ENCODE measurements around the gene GTPBP6.

Gene GTPBP6, protein sequence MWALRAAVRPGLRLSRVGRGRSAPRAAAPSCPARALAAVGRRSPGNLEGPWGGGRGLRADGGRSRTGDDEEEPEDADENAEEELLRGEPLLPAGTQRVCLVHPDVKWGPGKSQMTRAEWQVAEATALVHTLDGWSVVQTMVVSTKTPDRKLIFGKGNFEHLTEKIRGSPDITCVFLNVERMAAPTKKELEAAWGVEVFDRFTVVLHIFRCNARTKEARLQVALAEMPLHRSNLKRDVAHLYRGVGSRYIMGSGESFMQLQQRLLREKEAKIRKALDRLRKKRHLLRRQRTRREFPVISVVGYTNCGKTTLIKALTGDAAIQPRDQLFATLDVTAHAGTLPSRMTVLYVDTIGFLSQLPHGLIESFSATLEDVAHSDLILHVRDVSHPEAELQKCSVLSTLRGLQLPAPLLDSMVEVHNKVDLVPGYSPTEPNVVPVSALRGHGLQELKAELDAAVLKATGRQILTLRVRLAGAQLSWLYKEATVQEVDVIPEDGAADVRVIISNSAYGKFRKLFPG

DNA sequence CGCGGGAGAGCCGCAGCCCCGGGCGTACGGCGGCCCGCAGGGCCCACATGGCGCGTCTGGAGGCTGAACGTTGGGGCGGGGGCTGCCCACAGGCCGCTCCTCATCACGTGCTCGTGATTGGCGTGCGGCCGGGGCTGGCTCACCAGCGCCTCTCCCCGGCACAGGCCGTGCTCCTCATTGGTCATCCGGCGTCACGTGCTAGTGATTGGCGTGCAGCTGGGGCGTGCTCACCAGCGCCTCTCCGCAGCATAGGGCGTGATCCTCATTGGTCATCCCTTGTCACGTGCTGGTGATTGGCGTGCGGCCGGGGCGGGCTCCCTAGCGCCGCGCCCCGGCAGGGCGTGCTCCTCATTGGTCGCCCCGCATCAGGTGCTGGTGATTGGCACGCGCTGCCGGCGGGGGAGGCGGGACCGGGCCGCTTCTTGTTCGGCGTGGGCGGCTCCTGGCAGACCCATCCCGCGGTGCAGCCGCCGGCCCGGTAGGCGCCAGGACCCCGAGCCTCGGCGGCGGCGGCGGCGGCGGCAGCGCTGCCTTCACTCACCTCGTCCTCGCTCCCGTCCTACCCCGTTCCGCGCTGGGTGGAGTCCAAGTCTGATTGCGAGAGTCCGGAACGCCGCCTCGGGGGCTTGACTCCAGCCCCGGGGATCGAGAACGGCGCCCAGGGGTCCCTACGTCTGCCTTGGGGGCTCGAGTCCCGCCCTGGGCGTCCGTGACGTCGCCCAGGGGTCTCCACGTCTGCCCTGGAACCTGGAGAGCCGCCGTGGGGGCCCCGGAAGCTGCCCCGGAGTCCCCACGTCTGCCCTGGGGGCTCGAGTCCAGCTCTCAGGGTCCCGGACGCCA is at the start of gene GTPBP6:
Gene GTPBP6 (minus strand): TSS at position 58 of the 840 bp plus-strand sequence. CDS start 9 bp downstream, at position 49.
- peak; percentile 100 for DNase-seq (ENCODE audit: low spot score)

DNA sequence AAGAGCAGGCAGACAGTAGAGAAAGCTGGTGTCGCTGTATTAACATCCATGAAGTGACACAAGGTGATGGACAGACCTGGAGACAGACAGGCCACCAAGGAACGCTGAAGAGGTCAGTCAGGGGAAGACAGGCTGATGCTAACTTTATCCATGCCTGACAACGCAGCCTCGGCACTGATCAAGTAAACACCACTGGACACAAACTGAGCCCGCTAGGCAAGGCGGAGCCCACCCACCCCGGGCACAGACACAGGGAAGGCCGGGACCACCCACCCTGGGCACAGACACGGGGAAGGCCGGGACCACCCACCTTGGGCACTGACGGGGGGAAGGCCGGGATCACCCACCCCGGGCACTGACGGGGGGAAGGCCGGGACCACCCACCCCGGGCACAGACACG is 49.3 kb upstream of the GTPBP6 start:
- DNase-seq (ENCODE audit: low spot score), result no peak

DNA sequence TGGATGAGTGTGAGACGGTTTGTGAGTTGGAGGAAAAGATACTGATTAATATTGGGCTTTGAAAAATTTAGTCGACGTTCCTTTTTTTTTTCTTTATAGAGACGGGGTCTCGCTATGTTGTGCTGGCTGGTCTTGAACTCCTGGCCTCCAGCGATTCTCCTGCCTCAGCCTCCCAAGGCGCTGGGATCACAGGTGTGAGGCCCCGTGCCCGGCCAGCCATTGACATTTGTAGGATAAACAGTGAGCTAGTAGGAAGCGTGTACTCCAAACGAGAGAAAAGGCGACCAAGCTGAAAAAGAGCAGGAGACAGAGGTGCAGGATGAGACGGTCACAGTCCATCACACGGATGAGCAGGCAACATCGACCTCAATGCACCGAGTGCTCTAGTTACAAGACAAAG is 48.8 kb upstream of the GTPBP6 start:
- no peak for DNase-seq (ENCODE audit: low spot score)

DNA sequence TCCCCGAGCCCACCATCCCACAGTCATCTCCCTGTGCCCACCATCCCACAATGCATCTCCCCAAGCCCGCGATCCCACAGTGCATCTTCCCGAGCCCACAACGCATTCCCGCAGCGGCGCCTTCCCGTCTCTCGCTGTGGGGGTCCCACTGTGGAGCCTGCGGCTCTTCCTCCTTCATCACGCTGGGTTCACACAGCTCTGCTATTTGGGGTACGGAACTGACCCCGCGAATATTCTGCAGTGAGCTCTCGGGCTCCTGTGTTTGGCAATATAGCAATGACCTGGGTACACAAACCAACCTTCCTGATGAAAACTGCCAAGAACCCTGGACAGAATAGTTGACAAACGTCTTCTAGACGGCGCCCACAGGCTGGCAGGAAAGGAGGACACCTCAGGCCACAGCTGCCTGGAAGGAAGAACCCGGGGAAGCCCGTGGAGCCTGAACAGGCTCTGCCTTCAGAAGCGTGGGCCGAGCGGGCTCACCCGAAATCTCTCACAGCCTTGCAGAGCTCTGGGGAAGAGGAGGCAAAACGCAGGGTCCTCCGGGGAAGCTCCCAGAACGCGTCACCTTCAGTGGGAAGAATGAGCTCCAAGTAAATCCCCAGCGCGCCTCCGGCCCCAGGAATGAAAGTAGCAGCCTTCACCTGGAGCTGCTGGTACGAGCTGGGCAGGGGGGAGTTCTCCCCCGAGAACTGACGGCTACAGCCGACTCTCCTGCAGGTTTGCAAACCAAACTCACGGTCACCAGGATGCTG is 45.2 kb upstream of the GTPBP6 start:
- no peak for DNase-seq (ENCODE audit: low spot score)

DNA sequence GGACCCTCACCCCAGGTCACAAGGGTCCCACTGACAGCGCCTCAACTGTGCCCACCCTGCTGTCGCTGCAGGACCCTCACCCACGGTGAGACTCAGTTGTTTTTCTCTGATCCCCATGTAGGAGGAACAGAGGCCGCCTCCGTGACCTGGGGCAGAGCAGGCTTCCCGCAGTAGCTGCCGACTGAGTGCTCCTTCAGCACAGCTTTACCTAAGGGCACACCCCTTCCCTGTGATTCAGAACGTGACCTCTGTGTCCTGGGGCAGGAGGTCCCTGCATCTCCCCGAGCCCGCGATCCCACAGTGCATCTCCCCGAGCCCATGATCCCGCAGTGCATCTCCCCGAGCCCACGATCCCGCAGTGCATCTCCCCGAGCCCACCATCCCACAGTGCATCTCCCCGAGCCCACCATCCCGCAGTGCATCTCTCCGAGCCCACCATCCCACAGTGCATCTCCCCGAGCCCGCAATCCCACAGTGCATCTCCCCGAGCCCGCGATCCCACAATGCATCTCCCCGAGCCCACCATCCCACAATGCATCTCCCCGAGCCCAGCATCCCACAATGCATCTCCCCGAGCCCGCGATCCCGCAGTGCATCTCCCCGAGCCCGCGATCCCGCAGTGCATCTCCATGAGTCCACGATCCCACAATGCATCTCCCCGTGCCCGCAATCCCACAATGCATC is 44.5 kb upstream of the GTPBP6 start:
- DNase-seq (ENCODE audit: low spot score), result no peak

DNA sequence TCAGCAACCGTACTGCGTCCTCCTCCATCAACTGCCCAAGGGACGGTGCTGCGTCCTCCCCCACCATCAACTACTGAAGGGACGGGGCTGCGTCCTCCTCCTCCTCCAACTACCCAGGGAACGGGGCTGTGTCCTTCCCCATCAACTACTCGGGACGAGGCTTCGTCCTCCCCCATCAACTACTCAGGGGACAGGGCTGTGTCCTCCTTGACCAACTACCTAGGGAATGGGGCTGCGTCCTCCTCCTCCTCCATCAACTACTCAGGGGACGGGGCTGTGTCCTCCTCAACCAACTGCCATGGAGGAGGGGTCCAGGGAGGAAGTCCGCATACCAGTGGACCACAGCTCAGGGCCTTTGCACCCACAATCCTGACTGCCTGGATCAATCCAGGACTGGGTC is 43.8 kb upstream of the GTPBP6 start:
- DNase-seq (ENCODE audit: low spot score), result no peak

DNA sequence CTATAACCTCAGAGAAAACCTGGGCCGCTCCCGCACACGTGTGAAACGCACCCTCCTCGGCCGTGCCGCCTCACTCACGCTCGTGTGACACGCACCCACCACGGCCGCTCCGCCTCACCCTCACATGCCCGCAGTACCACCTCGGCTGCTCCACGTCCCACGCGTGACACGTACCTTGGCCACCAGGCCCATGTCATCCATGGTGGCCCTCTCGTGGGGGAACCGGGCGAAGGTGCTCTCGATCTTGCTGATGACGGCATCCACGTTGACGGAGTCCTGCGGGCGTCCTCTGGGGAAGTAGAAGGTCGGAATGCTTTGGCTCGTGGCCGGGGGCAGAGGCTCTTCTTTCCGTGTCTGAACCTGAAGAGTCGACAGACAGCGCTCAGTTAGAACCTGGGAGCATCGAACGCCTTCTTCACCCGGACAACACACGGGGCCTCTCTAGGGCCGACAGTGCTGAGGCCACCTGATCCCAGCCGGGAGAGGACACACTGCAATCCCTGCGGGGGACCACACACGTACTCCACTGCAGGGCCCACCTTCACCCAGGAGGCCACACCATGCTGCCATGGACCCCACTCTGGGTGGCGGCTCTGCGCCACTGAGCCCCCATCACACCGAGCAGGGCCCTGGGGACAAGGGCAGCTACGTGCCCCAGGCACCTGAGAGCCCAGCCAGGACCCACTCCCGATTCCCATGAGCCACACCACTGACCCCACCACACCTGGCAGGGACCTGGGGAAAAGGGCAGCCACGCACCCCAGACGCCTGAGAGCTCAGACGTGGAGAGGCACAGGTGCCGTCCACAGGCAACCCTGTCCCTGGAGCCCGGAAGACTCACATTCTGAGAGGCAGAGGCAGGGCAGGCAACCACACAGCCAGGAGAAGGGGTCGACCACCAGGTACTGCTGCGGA is 42.9 kb upstream of the GTPBP6 start:
- DNase-seq (ENCODE audit: low spot score), result no peak

DNA sequence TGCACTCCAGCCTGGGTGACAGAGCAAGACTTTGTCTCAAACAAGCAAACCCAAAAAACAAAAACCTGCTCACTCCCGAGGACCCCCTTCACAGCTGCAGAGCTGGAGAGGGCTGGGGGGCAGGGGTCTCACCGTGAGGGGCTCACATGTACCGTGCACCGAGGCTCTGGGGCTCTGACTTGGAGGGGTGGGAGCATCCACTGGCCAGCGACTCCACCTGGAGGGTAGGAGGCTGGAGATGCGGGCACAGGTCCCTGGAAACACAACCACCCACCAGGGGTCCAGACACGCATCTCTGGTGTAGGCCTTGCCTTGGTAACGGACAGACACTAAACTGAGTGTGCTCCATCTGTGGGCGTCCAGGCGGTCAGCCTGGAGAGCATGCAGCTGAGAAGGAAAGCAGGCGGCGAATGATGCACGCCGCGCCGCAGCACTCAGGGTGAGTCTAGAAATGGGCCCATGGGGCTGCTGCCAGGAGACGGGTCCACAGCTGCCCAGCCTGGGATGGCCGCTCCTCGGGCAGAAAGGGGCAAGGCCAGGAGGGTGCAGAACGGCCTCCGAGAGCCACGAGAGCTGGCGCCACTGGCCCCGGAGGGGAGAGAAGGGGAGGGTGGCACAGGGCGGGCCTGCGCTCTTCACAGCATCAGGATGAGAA is 42.0 kb upstream of the GTPBP6 start:
- no peak for DNase-seq (ENCODE audit: low spot score)

DNA sequence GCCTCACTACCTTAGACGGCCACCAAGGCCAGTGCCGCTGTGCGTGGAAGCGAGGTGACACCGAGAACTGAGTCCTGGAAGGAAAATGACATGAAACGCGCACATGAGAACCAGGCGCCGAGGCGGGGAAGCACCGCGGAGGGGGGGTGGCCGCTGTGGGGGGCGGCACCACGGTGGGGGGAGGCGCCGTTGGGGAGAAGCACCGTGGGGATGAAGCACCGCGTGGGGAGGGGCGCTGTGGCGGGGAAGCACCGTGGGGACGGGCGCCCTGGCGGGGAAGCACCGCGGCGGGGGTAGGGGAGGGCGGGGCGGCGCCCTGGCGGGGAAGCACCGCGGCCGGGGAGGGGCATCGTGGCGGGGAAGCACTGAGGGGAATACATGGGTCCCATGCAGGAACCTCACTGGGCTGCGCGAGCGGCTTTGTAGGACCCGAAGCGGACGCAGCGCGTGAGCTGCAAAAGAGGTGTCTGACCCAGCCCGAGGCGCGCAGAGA is 40.1 kb upstream of the GTPBP6 start:
- DNase-seq (ENCODE audit: low spot score), result no peak

DNA sequence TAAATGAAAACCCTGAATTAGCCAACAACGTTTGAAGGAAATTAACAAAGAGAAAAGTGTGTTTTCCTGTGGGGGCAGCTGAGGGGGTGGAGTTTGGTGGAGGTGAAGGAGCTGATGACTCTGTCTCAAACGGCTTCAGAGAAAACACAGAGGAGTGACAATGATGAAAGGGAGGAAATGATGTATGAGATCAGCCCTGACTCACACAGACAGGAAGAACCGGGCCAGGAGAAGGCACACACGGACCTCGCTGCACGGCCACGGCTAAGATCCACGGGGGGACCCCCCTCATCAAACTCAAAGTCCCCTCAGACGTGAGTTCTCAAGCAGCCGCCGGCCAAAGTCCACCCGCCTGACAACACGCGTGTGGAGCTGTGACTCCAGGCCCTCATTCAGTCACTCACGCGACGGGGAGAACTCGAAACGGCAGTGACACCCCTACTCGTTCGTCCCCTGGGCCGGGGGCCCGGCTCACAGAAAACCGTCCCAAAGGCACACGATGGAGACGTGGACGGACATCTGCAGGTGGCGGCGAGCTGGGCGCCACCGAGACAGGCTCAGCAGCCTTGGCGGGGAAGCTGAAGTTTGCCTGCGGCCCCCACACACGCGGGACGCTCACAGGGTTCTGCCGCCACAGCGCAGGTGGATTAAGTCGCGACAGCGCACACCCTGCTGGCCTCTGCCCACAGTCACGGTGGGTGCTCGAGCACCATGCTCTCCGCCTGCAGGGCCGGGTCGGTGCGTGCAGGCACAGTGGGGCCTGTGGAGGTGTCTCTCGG is 39.3 kb upstream of the GTPBP6 start:
- DNase-seq (ENCODE audit: low spot score), result peak; percentile 31

DNA sequence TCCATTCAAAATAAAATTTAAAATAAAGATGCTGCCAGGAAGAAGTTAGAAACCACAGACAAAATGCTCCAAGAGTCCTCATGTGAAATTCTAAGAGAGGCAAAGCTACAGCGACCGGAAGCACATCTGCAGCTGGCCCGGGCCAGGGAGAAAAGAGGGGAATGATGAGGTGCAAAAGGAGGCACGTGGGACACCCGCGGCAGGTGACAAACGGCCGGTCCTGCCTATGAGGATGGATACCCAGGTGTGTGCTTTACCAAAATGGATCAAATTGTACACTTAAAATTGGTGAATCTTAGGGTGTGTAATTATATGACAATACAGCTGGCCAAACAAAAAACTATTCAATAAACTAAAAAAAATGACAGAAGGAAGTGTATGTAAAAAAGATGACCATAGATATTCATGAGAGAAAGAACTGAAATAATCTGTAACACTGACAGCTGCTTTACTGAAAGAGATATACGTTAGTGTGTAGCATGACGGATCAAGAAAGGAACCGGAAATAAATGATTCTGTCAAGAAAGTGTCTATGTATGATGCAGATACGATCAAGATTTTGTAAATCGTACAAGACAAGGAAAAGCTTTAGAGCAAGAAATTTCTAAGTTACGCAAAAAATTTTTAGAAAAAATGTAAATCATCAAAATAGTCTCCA is 38.6 kb upstream of the GTPBP6 start:
- DNase-seq (ENCODE audit: low spot score), result no peak

DNA sequence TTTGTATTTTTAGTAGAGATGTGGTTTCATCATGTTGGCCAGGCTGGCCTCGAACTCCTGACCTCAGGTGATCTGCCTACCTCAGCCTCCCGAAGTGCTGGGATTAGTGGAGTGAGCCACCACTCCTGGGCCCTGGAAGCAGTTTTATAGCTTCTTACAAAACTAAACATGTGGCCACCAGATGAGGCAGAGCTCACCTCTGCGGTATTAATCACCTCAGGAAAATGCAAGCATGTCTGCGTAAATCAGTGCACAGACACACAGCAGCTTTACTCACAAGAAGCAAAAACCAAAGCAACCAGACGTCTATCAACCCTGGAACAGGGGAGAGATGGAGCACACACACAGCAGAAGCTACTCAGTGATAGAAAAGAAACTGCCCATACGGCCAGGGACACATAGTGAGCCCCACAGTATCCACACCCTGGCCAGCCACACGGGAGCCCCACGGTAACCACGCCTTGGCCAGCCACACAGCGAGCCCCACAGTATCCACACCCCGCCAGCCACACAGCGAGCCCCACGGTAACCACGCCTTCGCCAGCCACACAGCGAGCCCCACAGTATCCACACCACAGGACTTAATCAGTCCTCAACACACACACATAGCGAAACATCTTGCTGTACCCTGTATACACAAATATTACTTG is 37.9 kb upstream of the GTPBP6 start:
- DNase-seq (ENCODE audit: low spot score), result peak; percentile 43

DNA sequence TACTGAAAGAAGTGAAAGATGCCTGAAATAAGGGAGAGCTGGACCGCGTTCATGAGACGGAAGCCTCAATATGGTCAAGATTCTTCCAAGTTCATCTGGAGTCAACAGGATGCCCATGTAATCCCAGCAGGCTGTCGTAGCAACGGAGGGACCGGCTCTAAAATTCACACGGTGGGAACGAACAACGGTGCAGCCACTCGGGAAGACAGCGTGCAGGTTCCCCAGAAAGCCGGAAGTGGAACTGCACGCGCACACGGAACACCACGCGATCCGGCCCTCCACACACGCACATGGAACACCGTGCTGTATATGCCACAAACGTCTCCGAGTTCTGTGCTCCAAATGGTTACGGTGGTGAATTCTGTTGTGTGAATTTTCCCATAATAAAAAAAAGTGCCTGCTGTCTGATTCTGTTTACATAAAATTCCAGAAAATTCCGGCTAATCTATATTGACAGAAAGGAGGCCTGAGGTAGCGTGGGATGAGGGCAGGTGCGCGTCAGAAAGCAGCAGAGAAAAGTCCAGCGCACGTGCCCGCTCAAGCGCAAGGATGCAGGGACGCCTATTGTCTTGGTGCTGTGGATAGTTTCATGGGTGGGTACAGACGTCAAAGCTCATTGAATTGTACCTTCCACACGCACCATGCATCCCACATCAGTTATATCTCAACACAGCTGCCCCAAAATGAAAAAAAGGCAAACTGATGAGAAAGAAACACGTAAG is 36.9 kb upstream of the GTPBP6 start:
- no peak for DNase-seq (ENCODE audit: low spot score)

DNA sequence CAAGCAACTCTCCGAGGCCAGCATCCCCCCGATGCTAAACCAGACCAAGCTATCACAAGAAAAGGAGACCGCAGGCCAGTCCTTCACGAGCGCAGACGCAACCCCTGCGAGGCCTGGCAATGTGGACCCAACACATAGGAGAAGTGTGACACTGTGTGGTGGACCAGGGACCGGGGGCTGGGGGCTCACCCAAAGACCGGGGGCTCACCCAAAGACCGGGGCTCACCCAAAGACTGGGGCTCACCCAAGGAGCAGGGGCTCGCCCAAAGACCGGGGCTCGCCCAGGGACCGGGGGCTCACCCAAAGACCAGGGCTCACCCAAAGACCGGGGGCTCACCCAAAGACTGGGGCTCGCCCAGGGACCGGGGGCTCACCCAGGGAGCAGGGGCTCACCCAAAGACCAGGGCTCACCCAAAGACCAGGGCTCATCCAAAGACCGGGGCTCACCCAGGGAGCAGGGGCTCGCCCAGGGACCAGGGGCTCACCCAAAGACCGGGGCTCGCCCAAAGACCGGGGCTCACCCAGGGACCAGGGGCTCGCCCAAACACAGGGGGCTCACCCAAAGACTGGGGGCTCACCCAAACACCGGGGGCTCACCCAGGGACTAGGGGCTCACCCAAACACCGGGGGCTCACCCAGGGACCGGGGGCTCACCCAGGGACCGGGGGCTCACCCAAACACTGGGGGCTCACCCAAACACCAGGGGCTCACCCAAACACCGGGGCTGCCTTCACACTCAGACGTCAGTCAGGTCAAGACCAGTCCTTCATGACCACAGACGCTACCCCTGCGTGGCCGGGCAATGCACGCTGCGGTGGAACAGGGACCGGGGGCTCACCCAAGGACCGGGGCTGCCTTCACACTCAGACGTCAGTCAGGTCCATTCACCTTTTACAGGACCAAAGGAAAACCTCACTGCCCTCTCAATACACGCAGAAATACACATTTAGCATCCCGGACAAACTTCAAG is 35.3 kb upstream of the GTPBP6 start:
- DNase-seq (ENCODE audit: low spot score), result no peak

DNA sequence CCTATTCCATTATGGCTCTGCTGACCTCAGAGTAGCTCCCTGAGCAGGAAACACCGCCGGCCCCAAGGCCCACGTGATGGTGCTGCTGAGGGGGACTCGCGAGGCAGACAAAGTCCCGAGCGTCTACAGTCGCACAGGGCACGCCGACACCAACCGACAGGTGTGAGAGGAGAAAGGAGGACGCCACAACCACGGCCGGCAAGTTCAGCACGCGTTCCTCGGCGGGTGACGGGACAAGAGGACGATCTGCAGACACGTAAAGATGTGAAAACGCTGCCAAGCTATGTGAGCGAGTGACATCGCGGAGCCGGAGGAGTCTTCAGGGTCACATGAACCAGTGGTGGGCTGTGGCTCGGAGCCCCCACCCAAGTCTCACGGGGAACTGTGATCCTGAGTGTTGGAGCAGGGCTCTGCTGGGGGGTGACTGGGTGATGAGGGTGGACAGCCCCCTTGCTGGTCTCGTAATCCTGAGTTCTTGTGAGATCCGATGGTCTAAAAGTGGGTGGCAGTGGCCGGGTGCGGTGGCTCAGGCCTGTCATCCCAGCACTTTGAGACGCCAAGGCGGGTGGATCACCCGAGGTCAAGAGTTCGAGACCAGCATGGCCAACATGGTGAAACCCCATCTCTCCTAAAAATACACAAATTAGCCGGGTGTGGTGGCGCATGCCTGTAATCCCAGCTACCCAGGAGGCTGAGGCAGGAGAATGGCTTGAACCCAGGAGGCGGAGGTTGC is 34.2 kb upstream of the GTPBP6 start:
- no peak for DNase-seq (ENCODE audit: low spot score)

Data from GM03348 (cell line).